MM.1S (cell line): Measurements from ENCODE around the gene DAAM2.

ENCODE experiments used
- DNase-seq: peaks from one replicate; pipeline ENCODE4 v3.0.0-alpha.2; 2015
- H2AFZ ChIP-seq: fragments of 300-600 bp; sonication (generic); 2 replicates; pipeline ENCODE4 v1.6.0; 2016; ENCODE audit warnings: antibody characterized with exemption, low read length
- H3F3A ChIP-seq: fragments of 300-600 bp; sonication (generic); 2 replicates; pipeline ENCODE4 v1.6.1; 2016; ENCODE audit warnings: mild to moderate bottlenecking, antibody characterized with exemption, low read length, moderate library complexity, mixed read lengths; ENCODE audit not compliant: insufficient read depth
- H3K27ac ChIP-seq: fragments of 300-600 bp; sonication (generic); 2 replicates; pipeline ENCODE4 v1.5.1; 2016; ENCODE audit warnings: mild to moderate bottlenecking, low read length
- H3K27me3 ChIP-seq: fragments of 300-600 bp; sonication (generic); replicated peaks from 2 replicates; pipeline ENCODE4 v1.6.0; 2016; ENCODE audit warnings: low read length; ENCODE audit not compliant: insufficient read depth
- H3K36me3 ChIP-seq: fragments of 300-600 bp; sonication (generic); replicated peaks from 2 replicates; pipeline ENCODE4 v1.6.1; 2016; ENCODE audit warnings: mild to moderate bottlenecking, low read length, mixed read lengths; ENCODE audit not compliant: insufficient read depth
- H3K4me1 ChIP-seq: fragments of 300-600 bp; sonication (generic); 2 replicates; pipeline ENCODE4 v1.6.1; 2016; ENCODE audit warnings: low read length, mixed read lengths
- H3K4me2 ChIP-seq: fragments of 300-600 bp; sonication (generic); 2 replicates; pipeline ENCODE4 v1.6.0; 2016; ENCODE audit warnings: low read depth, low read length
- H3K4me3 ChIP-seq: fragments of 300-600 bp; sonication (generic); 2 replicates; pipeline ENCODE4 v1.5.1; 2016; ENCODE audit warnings: low read length, mixed read lengths
- H3K79me2 ChIP-seq: fragments of 300-600 bp; sonication (generic); 2 replicates; pipeline ENCODE4 v1.6.1; 2016; ENCODE audit warnings: mixed run types, low read length, mixed read lengths
- H3K9ac ChIP-seq: fragments of 300-600 bp; sonication (generic); 2 replicates; pipeline ENCODE4 v1.6.1; 2016; ENCODE audit warnings: low read length, mixed read lengths
- H3K9me2 ChIP-seq: fragments of 300-600 bp; sonication (generic); replicated peaks from 2 replicates; pipeline ENCODE4 v1.6.1; 2016; ENCODE audit warnings: mild to moderate bottlenecking, low read length, mixed read lengths; ENCODE audit not compliant: insufficient read depth
- H3K9me3 ChIP-seq: fragments of 300-600 bp; sonication (generic); replicated peaks from 2 replicates; pipeline ENCODE4 v1.6.1; 2016; ENCODE audit warnings: mild to moderate bottlenecking, low read length, mixed read lengths; ENCODE audit not compliant: insufficient read depth
- H4K20me1 ChIP-seq: fragments of 300-600 bp; sonication (generic); 2 replicates; pipeline ENCODE4 v1.6.1; 2016; ENCODE audit warnings: mild to moderate bottlenecking, low read length, moderate library complexity, mixed read lengths; ENCODE audit not compliant: insufficient read depth
- CTCF ChIP-seq: fragments of 300-600 bp; sonication (generic); IDR thresholded peaks from 2 replicates; pipeline ENCODE4 v1.5.1; 2016; ENCODE audit warnings: antibody characterized with exemption, low read length, mixed read lengths
- EZH2 ChIP-seq: fragments of 300-600 bp; sonication (generic); optimal IDR thresholded peaks from 2 replicates; pipeline ENCODE3; 2017; ENCODE audit warnings: low read depth, mild to moderate bottlenecking, antibody characterized with exemption, low read length, mixed read lengths
- EZH2phosphoT487 ChIP-seq: fragments of 300-600 bp; sonication (generic); IDR thresholded peaks from 2 replicates; pipeline ENCODE4 v1.6.1; 2018; ENCODE audit warnings: antibody characterized with exemption, low read length

Gene DAAM2

DNA sequence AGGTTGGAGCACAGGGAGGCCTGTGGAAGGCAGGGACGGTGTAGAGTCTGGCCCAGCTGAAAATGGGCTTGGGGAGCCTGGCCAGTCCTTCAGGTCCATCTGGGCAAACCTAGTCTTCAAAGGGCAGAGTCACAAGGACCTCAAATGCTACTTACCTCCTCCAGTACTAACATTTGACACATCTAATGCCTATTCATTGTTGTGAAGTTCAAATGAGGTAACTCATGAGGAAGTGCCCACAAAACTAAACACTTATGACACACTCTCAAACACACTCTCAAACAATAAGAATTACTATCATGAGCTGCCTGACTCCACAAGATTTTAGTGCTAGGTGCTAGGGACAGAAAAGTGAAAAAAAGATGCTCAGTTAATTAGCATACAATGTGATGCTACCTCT, 27.1 kb downstream of the DAAM2 start:
- no peak overlapping the region for H2AFZ ChIP-seq
- no peaks in the 10 kb centered on the region for H3K36me3 ChIP-seq
- H3K4me1 ChIP-seq: no peaks in the 10 kb centered on the region
- H4K20me1 ChIP-seq: no peaks in the 10 kb centered on the region
- H3K9ac ChIP-seq: no peak overlapping the region
- H3K4me3 ChIP-seq: no peak overlapping the region
- no peaks in the 10 kb centered on the region for H3K9me3 ChIP-seq
- no peak overlapping the region for H3K4me2 ChIP-seq
- H3F3A ChIP-seq: no peaks in the 10 kb centered on the region
- no peak for DNase-seq
- H3K9me2 ChIP-seq: no peaks in the 10 kb centered on the region
- no peaks in the 10 kb centered on the region for H3K79me2 ChIP-seq
- H3K27me3 ChIP-seq: no peaks in the 10 kb centered on the region
- TF ChIP-seq EZH2: no peak
- no peak for TF ChIP-seq CTCF
- no peak for TF ChIP-seq EZH2phosphoT487
- no peak overlapping the region for H3K27ac ChIP-seq

- no peak for DNase-seq
- Histone ChIP-seq H3K27me3 (no peaks in the 10 kb centered on the region), H3K36me3 (no peaks in the 10 kb centered on the region), H3K27ac (no peak overlapping the region), H3K9me3 (no peaks in the 10 kb centered on the region), H3F3A (no peaks in the 10 kb centered on the region), H3K4me3 (no peak overlapping the region), H3K9me2 (no peaks in the 10 kb centered on the region), H4K20me1 (no peaks in the 10 kb centered on the region), H3K79me2 (no peaks in the 10 kb centered on the region), H2AFZ (no peak overlapping the region), H3K4me2 (no peak overlapping the region), H3K9ac (no peak overlapping the region), H3K4me1 (no peaks in the 10 kb centered on the region)
- TF ChIP-seq CTCF (no peak), EZH2 (no peak), EZH2phosphoT487 (no peak)
Observed at GRCh38 chr6:39819676-39820075, 27.5 kb downstream of the DAAM2 start.

GRCh38 chr6:39820553-39820952, 28.4 kb downstream of the DAAM2 start:
- no peak overlapping the region for H3K4me2 ChIP-seq
- no peaks in the 10 kb centered on the region for H3K79me2 ChIP-seq
- no peaks in the 10 kb centered on the region for H4K20me1 ChIP-seq
- no peak overlapping the region for H3K27ac ChIP-seq
- H3K4me1 ChIP-seq: no peaks in the 10 kb centered on the region
- DNase-seq: no peak
- TF ChIP-seq EZH2phosphoT487 (no peak), CTCF (no peak), EZH2 (no peak)
- no peaks in the 10 kb centered on the region for H3K27me3 ChIP-seq
- no peak overlapping the region for H2AFZ ChIP-seq
- H3K9ac ChIP-seq: no peak overlapping the region
- H3F3A ChIP-seq: no peaks in the 10 kb centered on the region
- H3K9me2 ChIP-seq: no peaks in the 10 kb centered on the region
- H3K36me3 ChIP-seq: no peaks in the 10 kb centered on the region
- no peak overlapping the region for H3K4me3 ChIP-seq
- no peaks in the 10 kb centered on the region for H3K9me3 ChIP-seq
